ENCODE results near the gene GRM4. TPM values are rescaled to one million over a fixed set of nuclear protein-coding genes. Genes with fewer than 3 reads are reported as not detected.

GRM4 gene
- total RNA-seq, 1 donor from 2014 or later: not detected

- intact Hi-C loops (cut with micrococcal nuclease): no loop called here
- H3K4me1 ChIP-seq: no peaks in the 10 kb centered on the region
- TF ChIP-seq CTCF (IDR thresholded peaks at IDR 0.05; ENCODE audit: borderline replicate concordance): no peak
- H3K4me3 ChIP-seq: no peak overlapping the region
- no peaks in the 10 kb centered on the region for H3K36me3 ChIP-seq
- H3K27me3 ChIP-seq (ENCODE audit: low read depth): peaks cover 92% of the 10 kb centered on the region
- no peaks in the 10 kb centered on the region for H3K9me3 ChIP-seq (replicated peaks)
- DNase-seq: no peak
- H3K27ac ChIP-seq (replicated peaks): no peak overlapping the region
These were observed 96.2 kb downstream of the GRM4 start for GRCh38 chr6:34049395-34050342.

- intact Hi-C loops (cut with micrococcal nuclease): no loop called here
- no peaks in the 10 kb centered on the region for H3K9me3 ChIP-seq (replicated peaks)
- no peak overlapping the region for H3K4me3 ChIP-seq
- H3K4me1 ChIP-seq: no peaks in the 10 kb centered on the region
- H3K36me3 ChIP-seq: no peaks in the 10 kb centered on the region
- H3K27me3 ChIP-seq (ENCODE audit: low read depth): peaks cover 88% of the 10 kb centered on the region
- no peak overlapping the region for H3K27ac ChIP-seq (replicated peaks)
- DNase-seq: no peak
- no peak for TF ChIP-seq CTCF (IDR thresholded peaks at IDR 0.05; ENCODE audit: borderline replicate concordance)
These were observed 97.7 kb downstream of the GRM4 start for GRCh38 chr6:34047913-34048867.

GRCh38 chr6:34046617-34047016 is 99.3 kb downstream of the GRM4 start:
- no peaks in the 10 kb centered on the region for H3K4me1 ChIP-seq
- peaks cover 88% of the 10 kb centered on the region for H3K27me3 ChIP-seq (ENCODE audit: low read depth)
- no peak for TF ChIP-seq CTCF (IDR thresholded peaks at IDR 0.05; ENCODE audit: borderline replicate concordance)
- H3K4me3 ChIP-seq: no peak overlapping the region
- no peak overlapping the region for H3K27ac ChIP-seq (replicated peaks)
- no peaks in the 10 kb centered on the region for H3K9me3 ChIP-seq (replicated peaks)
- no peaks in the 10 kb centered on the region for H3K36me3 ChIP-seq
- DNase-seq: no peak
- intact Hi-C loops (cut with micrococcal nuclease): no loop called here

DNA sequence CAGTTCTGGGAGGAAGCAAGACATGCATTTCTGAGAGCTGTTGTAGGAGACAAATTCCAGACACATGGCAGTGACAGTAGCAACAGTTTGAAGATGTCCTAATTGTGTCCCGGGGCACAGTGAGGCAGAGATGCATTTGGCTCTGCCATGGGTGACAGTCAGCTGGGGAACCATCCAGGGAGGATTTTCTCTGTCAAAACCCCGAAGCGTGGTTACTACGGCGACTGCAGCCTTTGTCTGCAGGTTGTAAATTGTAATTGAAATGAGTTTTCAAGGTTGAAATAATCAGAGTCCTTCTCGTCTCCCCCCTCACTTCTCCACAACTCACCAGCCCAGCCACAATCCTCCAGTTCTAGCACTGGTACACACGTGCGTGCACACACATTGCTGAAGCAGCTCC is 100.1 kb downstream of the GRM4 start:
- intact Hi-C loops (cut with micrococcal nuclease): no loop called here
- no peak overlapping the region for H3K27ac ChIP-seq (replicated peaks)
- no peaks in the 10 kb centered on the region for H3K36me3 ChIP-seq
- no peak for DNase-seq
- H3K9me3 ChIP-seq (replicated peaks): no peaks in the 10 kb centered on the region
- no peak overlapping the region for H3K4me3 ChIP-seq
- TF ChIP-seq CTCF (IDR thresholded peaks at IDR 0.05; ENCODE audit: borderline replicate concordance): no peak
- no peaks in the 10 kb centered on the region for H3K4me1 ChIP-seq
- H3K27me3 ChIP-seq (ENCODE audit: low read depth): peaks cover 88% of the 10 kb centered on the region

DNA sequence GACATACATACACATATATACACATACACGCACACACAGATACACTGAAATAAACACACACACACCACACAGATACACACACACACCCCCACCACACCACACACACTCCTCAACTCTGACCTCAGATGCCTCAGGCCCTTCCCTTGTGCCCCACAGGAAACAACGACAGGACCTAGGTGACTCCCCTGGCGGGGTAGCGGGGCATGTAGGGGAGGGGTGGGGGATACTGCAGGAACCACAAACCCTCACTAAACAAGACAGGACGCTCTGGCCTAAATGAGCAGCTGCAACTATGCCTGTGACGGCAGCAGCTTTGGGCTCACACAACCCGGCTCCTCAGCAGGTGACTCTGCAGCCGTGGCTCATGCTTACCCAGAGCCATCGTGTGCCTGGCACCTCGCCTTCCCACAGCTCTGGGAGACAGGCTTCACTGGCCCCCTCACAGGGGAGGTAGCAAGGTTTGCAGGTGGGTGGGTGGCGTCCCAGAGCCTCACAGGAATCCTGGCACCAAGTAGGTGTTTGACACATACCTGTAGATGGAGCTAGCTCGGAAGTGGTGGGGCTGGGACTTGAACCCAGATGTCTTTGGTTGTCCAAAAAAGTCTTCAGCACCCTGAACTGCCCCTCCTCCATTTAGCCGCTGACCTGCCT is 100.8 kb downstream of the GRM4 start:
- Histone ChIP-seq H3K9me3 (replicated peaks) (no peaks in the 10 kb centered on the region), H3K27me3 (ENCODE audit: low read depth) (peaks cover 88% of the 10 kb centered on the region), H3K36me3 (no peaks in the 10 kb centered on the region), H3K4me1 (no peaks in the 10 kb centered on the region), H3K4me3 (no peak overlapping the region), H3K27ac (replicated peaks) (no peak overlapping the region)
- TF ChIP-seq CTCF (IDR thresholded peaks at IDR 0.05; ENCODE audit: borderline replicate concordance): no peak
- intact Hi-C loops (cut with micrococcal nuclease): no loop called here
- DNase-seq: no peak
